H1 (cell line): ENCODE measurements around the gene TXNDC16. TPM values are rescaled to one million over a fixed set of nuclear protein-coding genes. Genes with fewer than 3 reads are reported as not detected.

Experiments
- CTCF ChIA-PET: fragments of 300-600 bp; sonication (Branson Sonifier 250); formaldehyde crosslinking; loops from one replicate; lab custom pipeline; 2021; ENCODE audit not compliant: partially characterized antibody; lab: Charles Lee
- POLR2A ChIA-PET: fragments of 300-600 bp; sonication (Branson Sonifier 250); formaldehyde crosslinking; loops from one replicate; lab custom pipeline; 2021; ENCODE audit warnings: inconsistent platforms; ENCODE audit not compliant: partially characterized antibody; lab: Charles Lee
- DNase-seq, 2 experiments: peaks; one replicate each; pipeline versions ENCODE4 v3.0.0 to v3.0.0-alpha.2; 2010 to 2022; ENCODE audit warnings: low spot score in 2 of 2, low read depth in 1 of 2, mixed read lengths in 1 of 2
- FAIRE-seq: peaks from 2 replicates; lab custom pipeline; 2011; peaks lifted over from hg19 to GRCh38; lab: Jason Lieb, UNC
- H2AFZ ChIP-seq: 2 replicates; pipeline ENCODE4 v1.8.1; 2012; ENCODE audit warnings: low read length, inconsistent platforms
- H2AK5ac ChIP-seq: 2 replicates; pipeline ENCODE4 v1.6.1; 2013; ENCODE audit warnings: low read depth, low read length
- H2BK120ac ChIP-seq: replicated peaks from 2 replicates; pipeline ENCODE3; 2013; ENCODE audit warnings: low read depth, low read length, inconsistent platforms
- H2BK12ac ChIP-seq: 2 replicates; pipeline ENCODE4 v1.6.1; 2013; ENCODE audit warnings: low read depth, low read length
- H2BK15ac ChIP-seq: 2 replicates; pipeline ENCODE4 v1.6.1; 2013; ENCODE audit warnings: low read length
- H2BK20ac ChIP-seq: 2 replicates; pipeline ENCODE4 v1.6.1; 2013; ENCODE audit warnings: low read length
- H2BK5ac ChIP-seq: 2 replicates; pipeline ENCODE4 v1.6.1; 2013; ENCODE audit warnings: low read depth, low read length
- H3K14ac ChIP-seq: 2 replicates; pipeline ENCODE4 v1.6.1; 2013; ENCODE audit warnings: inconsistent platforms; ENCODE audit not compliant: insufficient read length
- H3K18ac ChIP-seq: 2 replicates; pipeline ENCODE4 v1.6.1; 2013; ENCODE audit warnings: low read length; ENCODE audit errors: extremely low read depth
- H3K23ac ChIP-seq: 2 replicates; pipeline ENCODE4 v1.6.1; 2013; ENCODE audit warnings: inconsistent platforms; ENCODE audit not compliant: insufficient read length
- H3K23me2 ChIP-seq: 2 replicates; pipeline ENCODE4 v1.6.1; 2013; ENCODE audit warnings: low read depth, low read length
- H3K27ac ChIP-seq: 2 replicates; pipeline ENCODE4 v1.6.1; 2011; ENCODE audit warnings: low read depth, low read length, inconsistent platforms
- H3K27me3 ChIP-seq, 4 experiments: replicated peaks in 1 of 4; 1 replicate in 1 of 4; 2 replicates in 3 of 4; pipeline versions ENCODE4 v1.6.1 to v1.8.1; 2011 to 2013; ENCODE audit warnings: low read length in 3 of 4, mild to moderate bottlenecking in 3 of 4, inconsistent platforms in 2 of 4, mixed read lengths in 2 of 4, moderate library complexity in 1 of 4; ENCODE audit not compliant: control insufficient read depth in 3 of 4, insufficient read depth in 3 of 4; ENCODE audit errors: extremely low read depth in 1 of 4
- H3K36me3 ChIP-seq, 4 experiments: 2 replicates each; pipeline versions ENCODE4 v1.6.1 to v1.8.1; 2011 to 2013; ENCODE audit warnings: mild to moderate bottlenecking in 4 of 4, low read length in 3 of 4, moderate library complexity in 2 of 4, control low read depth in 1 of 4, inconsistent platforms in 1 of 4; ENCODE audit not compliant: insufficient read depth in 4 of 4, control insufficient read depth in 2 of 4
- H3K4ac ChIP-seq: replicated peaks from 2 replicates; pipeline ENCODE3; 2013; ENCODE audit warnings: low read length, low read depth, mixed read lengths, inconsistent platforms; ENCODE audit not compliant: insufficient read length
- H3K4me1 ChIP-seq, 4 experiments: replicated peaks in 1 of 4; 1 replicate in 1 of 4; 2 replicates in 3 of 4; pipeline versions ENCODE4 v1.6.1 to v1.8.1; 2011 to 2013; ENCODE audit warnings: low read length in 3 of 4, inconsistent platforms in 2 of 4, mixed read lengths in 1 of 4; ENCODE audit not compliant: insufficient read depth in 4 of 4, control insufficient read depth in 3 of 4
- H3K4me2 ChIP-seq, 2 experiments: 2 replicates each; pipeline versions ENCODE4 v1.6.1 to v1.8.1; 2011 to 2013; ENCODE audit warnings: low read depth in 2 of 2, low read length in 2 of 2, control low read depth in 1 of 2, inconsistent platforms in 1 of 2, mild to moderate bottlenecking in 1 of 2; ENCODE audit not compliant: insufficient read depth in 1 of 2
- H3K4me3 ChIP-seq, 4 experiments: fragments of 200-600, 300-600 bp in 1 of 4; sonication (generic), shearing (Covaris generic), sonication (Bioruptor Twin) in 1 of 4; 2 replicates each; pipeline versions ENCODE4 v1.5.1 to v1.8.1; 2011 to 2016; ENCODE audit warnings: low read length in 4 of 4, low read depth in 3 of 4, control low read depth in 2 of 4, inconsistent platforms in 2 of 4, mild to moderate bottlenecking in 2 of 4, mixed read lengths in 1 of 4, moderate library complexity in 1 of 4; ENCODE audit not compliant: insufficient read depth in 2 of 4; ENCODE audit errors: extremely low read depth in 1 of 4
- H3K56ac ChIP-seq: replicated peaks from 2 replicates; pipeline ENCODE3; 2013; ENCODE audit warnings: low read depth, mild to moderate bottlenecking, mixed read lengths, low read length, inconsistent platforms; ENCODE audit not compliant: insufficient read length
- H3K79me1 ChIP-seq: 2 replicates; pipeline ENCODE4 v1.6.1; 2013; ENCODE audit warnings: low read depth, low read length, control low read depth
- H3K79me2 ChIP-seq, 2 experiments: 2 replicates each; pipeline versions ENCODE4 v1.6.1 to v1.8.1; 2012 to 2013; ENCODE audit warnings: low read length in 2 of 2, mild to moderate bottlenecking in 2 of 2, inconsistent platforms in 1 of 2; ENCODE audit not compliant: insufficient read depth in 2 of 2, control insufficient read depth in 1 of 2
- H3K9ac ChIP-seq, 4 experiments: replicated peaks in 1 of 4; 1 replicate in 1 of 4; 2 replicates in 3 of 4; pipeline versions ENCODE4 v1.6.1 to v1.8.1; 2011 to 2013; ENCODE audit warnings: low read depth in 3 of 4, low read length in 3 of 4, control low read depth in 2 of 4, mild to moderate bottlenecking in 2 of 4, moderate library complexity in 2 of 4, inconsistent platforms in 1 of 4; ENCODE audit errors: extremely low read depth in 1 of 4
- H3K9me3 ChIP-seq, 2 experiments: 2 replicates each; pipeline versions ENCODE4 v1.6.1 to v1.8.1; 2012 to 2013; ENCODE audit warnings: mild to moderate bottlenecking in 2 of 2, moderate library complexity in 2 of 2, control low read depth in 1 of 2, inconsistent platforms in 1 of 2, low read depth in 1 of 2, low read length in 1 of 2, mixed read lengths in 1 of 2; ENCODE audit not compliant: insufficient read depth in 2 of 2
- H4K20me1 ChIP-seq, 2 experiments: replicated peaks in 1 of 2; 2 replicates each; pipeline versions ENCODE3 to v1.8.1; 2011 to 2013; ENCODE audit warnings: inconsistent platforms in 2 of 2, low read length in 2 of 2, mild to moderate bottlenecking in 1 of 2; ENCODE audit not compliant: insufficient read depth in 2 of 2, control insufficient read depth in 1 of 2
- H4K5ac ChIP-seq: 2 replicates; pipeline ENCODE4 v1.6.1; 2013; ENCODE audit warnings: low read length, low read depth, mixed read lengths, inconsistent platforms; ENCODE audit not compliant: insufficient read length
- H4K8ac ChIP-seq: 2 replicates; pipeline ENCODE4 v1.8.0; 2013; ENCODE audit warnings: mild to moderate bottlenecking, moderate library complexity, low read length, inconsistent platforms; ENCODE audit not compliant: insufficient read depth; ENCODE audit errors: extremely low read depth
- H4K91ac ChIP-seq: replicated peaks from 2 replicates; pipeline ENCODE3; 2013; ENCODE audit warnings: low read length, mixed read lengths, inconsistent platforms; ENCODE audit not compliant: insufficient read length
- CBX5 ChIP-seq: fragments of 300-800, 300-1000 bp; sonication (generic); IDR thresholded peaks from 2 replicates; pipeline ENCODE4 v1.7.1; 2016; ENCODE audit warnings: antibody characterized with exemption, low read length, low read depth
- CTCF ChIP-seq, 3 experiments: IDR thresholded peaks; 1 replicate in 2 of 3; 2 replicates in 1 of 3; pipeline versions ENCODE4 v1.5.1 to v1.6.1; 2011; ENCODE audit warnings: low read length in 3 of 3, mild to moderate bottlenecking in 3 of 3, inconsistent platforms in 2 of 3, low read depth in 1 of 3, moderate library complexity in 1 of 3; ENCODE audit not compliant: insufficient read depth in 1 of 3; ENCODE audit errors: control extremely low read depth in 1 of 3
- EGR1 ChIP-seq: IDR thresholded peaks from 2 replicates; pipeline ENCODE4 v1.6.1; 2011; ENCODE audit warnings: low read depth, low read length, borderline replicate concordance
- EP300 ChIP-seq, 2 experiments: IDR thresholded peaks; 1 replicate in 1 of 2; 2 replicates in 1 of 2; pipeline ENCODE4 v1.6.1; 2011 to 2012; ENCODE audit warnings: low read depth in 2 of 2, low read length in 2 of 2, mild to moderate bottlenecking in 2 of 2, borderline replicate concordance in 1 of 2, inconsistent platforms in 1 of 2, moderate library complexity in 1 of 2
- HDAC2 ChIP-seq, 2 experiments: fragments of 300-600 bp in 1 of 2; sonication (generic) in 1 of 2; IDR thresholded peaks; 2 replicates each; pipeline ENCODE4 v1.6.1; 2011 to 2012; ENCODE audit warnings: low read depth in 2 of 2, low read length in 2 of 2, mild to moderate bottlenecking in 2 of 2, moderate library complexity in 2 of 2, borderline replicate concordance in 1 of 2, inconsistent platforms in 1 of 2
- HDAC6 ChIP-seq: IDR thresholded peaks from one replicate; pipeline ENCODE4 v1.7.1; 2012; ENCODE audit warnings: low read depth, mild to moderate bottlenecking, inconsistent platforms, low read length, moderate library complexity
- JUND ChIP-seq: IDR thresholded peaks from 2 replicates; pipeline ENCODE4 v1.6.1; 2011; ENCODE audit warnings: mild to moderate bottlenecking, improper control_type of control experiment, low read length
- MAFK ChIP-seq: IDR thresholded peaks from 2 replicates; pipeline ENCODE4 v1.6.1; 2012; ENCODE audit warnings: low read depth, mild to moderate bottlenecking, improper control_type of control experiment, low read length
- RFX5 ChIP-seq: IDR thresholded peaks from 2 replicates; pipeline ENCODE4 v1.6.1; 2011; ENCODE audit warnings: low read depth, low read length, improper control_type of control experiment, borderline replicate concordance
- SIN3A ChIP-seq, 2 experiments: IDR thresholded peaks in 1 of 2; conservative IDR thresholded peaks in 1 of 2; 2 replicates each; pipeline ENCODE4 v1.6.1; 2011 to 2012; ENCODE audit warnings: low read length in 2 of 2, improper control_type of control experiment in 1 of 2, low read depth in 1 of 2, mild to moderate bottlenecking in 1 of 2
- SP1 ChIP-seq: IDR thresholded peaks from 2 replicates; pipeline ENCODE4 v1.6.1; 2011; ENCODE audit warnings: low read depth, low read length
- TEAD4 ChIP-seq: IDR thresholded peaks from 2 replicates; pipeline ENCODE4 v1.6.1; 2012; ENCODE audit warnings: low read depth, low read length, inconsistent platforms, mixed read lengths
- WGBS, 2 experiments: shearing (Covaris generic) in 1 of 2; methylation state at CpG; one replicate each; pipeline versions ENCODE4 v1.1.6 to v1.1.7; 2013 to 2015; ENCODE audit warnings: low lambda C conversion rate in 2 of 2, mixed read lengths in 2 of 2, inconsistent platforms in 1 of 2, low coverage in 1 of 2, missing lambda C conversion rate in 1 of 2; ENCODE audit not compliant: insufficient replicate concordance in 2 of 2, insufficient coverage in 1 of 2, insufficient read length in 1 of 2; ENCODE audit errors: extremely low coverage in 1 of 2, missing lambda C conversion rate in 1 of 2; 5-methylcytosine and 5-hydroxymethylcytosine counted together
- polyA plus RNA-seq, 7 experiments: library from polyadenylated mRNA; depleted of rRNA in 3 of 7; stranded (reverse) in 5 of 7; unstranded in 2 of 7; fragments of >200 nt in 5 of 7; fragments of 200-250 nt in 2 of 7; gene quantifications; 1 replicate in 5 of 7; 2 replicates in 1 of 7; 4 replicates in 1 of 7; pipeline versions ENCODE4 v1.2.1 to v1.2.3, GENCODE V29; 2011 to 2013; ENCODE audit warnings: missing spikeins in 2 of 7, mixed read lengths in 2 of 7
- total RNA-seq: library from RNA; stranded (reverse); fragmentation: NEBNext Ultra II Directional; extraction: Animal tissue kit (Norgen Biotek cat#: 25700); gene quantifications from 2 replicates; pipeline ENCODE4 v1.2.1, GENCODE V29; 2021

The TXNDC16 gene
- total and polyA plus RNA-seq, 2 of the 8 experiments (the other 6 are each of a cell fraction or from before 2014, with no cell fraction given) = 6.7 to 14.3 TPM

GRCh38 chr14:52429451-52429850 is 122.9 kb downstream of the TXNDC16 start:
- Histone ChIP-seq H3K9me3 (no peaks in the 10 kb centered on the region), H2BK5ac (no peak overlapping the region), H3K4me1 (no peaks in the 10 kb centered on the region), H3K9ac (no peak overlapping the region), H3K79me2 (no peaks in the 10 kb centered on the region), H4K91ac (no peak overlapping the region)
- WGBS, 2 experiments = 77% methylated on average over 2 of the region's 2 CpGs; no CpG with 5 or more reads in 1 of the 2 experiments
- ChIA-PET CTCF (no interaction called here), POLR2A (no interaction called here)
- FAIRE-seq = no peak
- TF ChIP-seq CBX5 (no peak), CTCF (IDR thresholded peaks at IDR 0.05; ENCODE audit: control extremely low read depth in 1 of 3, insufficient read depth in 1 of 3, low read depth in 1 of 3, low read length in 3 of 3) (no peak), EGR1 (no peak), MAFK (no peak), HDAC2 (IDR thresholded peaks at IDR 0.05; ENCODE audit: borderline replicate concordance in 1 of 2, low read depth in 2 of 2, low read length in 2 of 2) (no peak), SP1 (no peak), SIN3A (conservative IDR thresholded peaks at IDR 0.05 in 1 of 2, IDR thresholded peaks at IDR 0.05 in 1 of 2; ENCODE audit: low read depth in 1 of 2, low read length in 2 of 2) (no peak), TEAD4 (no peak), JUND (no peak), RFX5 (no peak), EP300 (IDR thresholded peaks at IDR 0.05; ENCODE audit: borderline replicate concordance in 1 of 2, low read depth in 2 of 2, low read length in 2 of 2) (no peak), HDAC6 (no peak)
- TF ChIP-seq, all 59 proteins: peak for 0
- H3K27ac ChIP-seq = no peak overlapping the region
- H2AK5ac ChIP-seq = no peak overlapping the region
- no peak overlapping the region for H3K14ac ChIP-seq
- H3K27me3 ChIP-seq = no peaks in the 10 kb centered on the region
- peaks cover 1% of the 10 kb centered on the region; the same call in 1 of the 2 replicates for H3K23me2 ChIP-seq
- no peak overlapping the region for H2BK12ac ChIP-seq
- H4K8ac ChIP-seq = no peak overlapping the region
- H2BK120ac ChIP-seq = no peak overlapping the region
- no peaks in the 10 kb centered on the region for H3K36me3 ChIP-seq
- no peak overlapping the region for H3K23ac ChIP-seq
- H2BK20ac ChIP-seq = no peak overlapping the region
- H2AFZ ChIP-seq = no peak overlapping the region
- no peak for DNase-seq
- H4K5ac ChIP-seq = no peak overlapping the region
- no peaks in the 10 kb centered on the region for H4K20me1 ChIP-seq
- H3K56ac ChIP-seq = no peak overlapping the region
- no peak overlapping the region for H3K4me3 ChIP-seq
- H3K18ac ChIP-seq = no peak overlapping the region
- no peak overlapping the region for H3K4me2 ChIP-seq
- no peak overlapping the region for H3K4ac ChIP-seq
- H3K79me1 ChIP-seq = no peaks in the 10 kb centered on the region
- H2BK15ac ChIP-seq = no peak overlapping the region
